Measurements from ENCODE around the gene QRICH1. TPM values are rescaled to one million over a fixed set of nuclear protein-coding genes. Genes with fewer than 3 reads are reported as not detected.

The QRICH1 gene
- total RNA-seq, 1 experiment from 2014 or later = 123 TPM

GRCh38 chr3:49021213-49021812, 72.6 kb downstream of the QRICH1 start (continued):
- TF ChIP-seq TEAD4 (CRISPR knock-in tag; IDR thresholded peaks at IDR 0.05) (no peak), ESRRA (CRISPR knock-in tag; IDR thresholded peaks at IDR 0.05; ENCODE audit: borderline replicate concordance) (no peak), CREB1 (CRISPR knock-in tag; IDR thresholded peaks at IDR 0.05) (no peak), CBFB (CRISPR knock-in tag; IDR thresholded peaks at IDR 0.05; ENCODE audit: low read depth) (no peak), KAT7 (CRISPR knock-in tag; IDR thresholded peaks at IDR 0.05; ENCODE audit: borderline replicate concordance) (no peak), NFE2L1 (CRISPR knock-in tag; IDR thresholded peaks at IDR 0.05) (0 out of 2 replicates have a peak, but pooled peaks have one; percentile 57), ZNF423 (CRISPR knock-in tag; IDR thresholded peaks at IDR 0.05) (no peak), ZNF263 (CRISPR knock-in tag; IDR thresholded peaks at IDR 0.05; ENCODE audit: low read depth) (no peak), CTCF (IDR thresholded peaks at IDR 0.05) (no peak), ERG (CRISPR knock-in tag; IDR thresholded peaks at IDR 0.05) (no peak), E2F1 (CRISPR knock-in tag; IDR thresholded peaks at IDR 0.05) (peak; percentile 75; the same call in 1 of the 2 replicates), GABPB1 (CRISPR knock-in tag; IDR thresholded peaks at IDR 0.05) (no peak), HMGA2 (CRISPR knock-in tag; IDR thresholded peaks at IDR 0.05) (no peak), SP1 (CRISPR knock-in tag; conservative IDR thresholded peaks at IDR 0.05) (peak; percentile 86), PRRX2 (CRISPR knock-in tag; IDR thresholded peaks at IDR 0.05) (peak; percentile 69; the same call in 1 of the 2 replicates), GRHL2 (CRISPR knock-in tag; IDR thresholded peaks at IDR 0.05; ENCODE audit: insufficient replicate concordance, severe bottlenecking) (no peak), ARID4B (CRISPR knock-in tag; IDR thresholded peaks at IDR 0.05; ENCODE audit: borderline replicate concordance) (no peak; the same call in 1 of the 2 replicates)
- TF ChIP-seq, protein P1, sequence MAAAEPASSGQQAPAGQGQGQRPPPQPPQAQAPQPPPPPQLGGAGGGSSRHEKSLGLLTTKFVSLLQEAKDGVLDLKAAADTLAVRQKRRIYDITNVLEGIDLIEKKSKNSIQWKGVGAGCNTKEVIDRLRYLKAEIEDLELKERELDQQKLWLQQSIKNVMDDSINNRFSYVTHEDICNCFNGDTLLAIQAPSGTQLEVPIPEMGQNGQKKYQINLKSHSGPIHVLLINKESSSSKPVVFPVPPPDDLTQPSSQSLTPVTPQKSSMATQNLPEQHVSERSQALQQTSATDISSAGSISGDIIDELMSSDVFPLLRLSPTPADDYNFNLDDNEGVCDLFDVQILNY (CRISPR knock-in tag; IDR thresholded peaks at IDR 0.05) = no peak; the same call in 1 of the 2 replicates
- TF ChIP-seq, protein P2, sequence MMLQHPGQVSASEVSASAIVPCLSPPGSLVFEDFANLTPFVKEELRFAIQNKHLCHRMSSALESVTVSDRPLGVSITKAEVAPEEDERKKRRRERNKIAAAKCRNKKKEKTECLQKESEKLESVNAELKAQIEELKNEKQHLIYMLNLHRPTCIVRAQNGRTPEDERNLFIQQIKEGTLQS (CRISPR knock-in tag; conservative IDR thresholded peaks at IDR 0.05) = no peak
- TF ChIP-seq, protein P3, sequence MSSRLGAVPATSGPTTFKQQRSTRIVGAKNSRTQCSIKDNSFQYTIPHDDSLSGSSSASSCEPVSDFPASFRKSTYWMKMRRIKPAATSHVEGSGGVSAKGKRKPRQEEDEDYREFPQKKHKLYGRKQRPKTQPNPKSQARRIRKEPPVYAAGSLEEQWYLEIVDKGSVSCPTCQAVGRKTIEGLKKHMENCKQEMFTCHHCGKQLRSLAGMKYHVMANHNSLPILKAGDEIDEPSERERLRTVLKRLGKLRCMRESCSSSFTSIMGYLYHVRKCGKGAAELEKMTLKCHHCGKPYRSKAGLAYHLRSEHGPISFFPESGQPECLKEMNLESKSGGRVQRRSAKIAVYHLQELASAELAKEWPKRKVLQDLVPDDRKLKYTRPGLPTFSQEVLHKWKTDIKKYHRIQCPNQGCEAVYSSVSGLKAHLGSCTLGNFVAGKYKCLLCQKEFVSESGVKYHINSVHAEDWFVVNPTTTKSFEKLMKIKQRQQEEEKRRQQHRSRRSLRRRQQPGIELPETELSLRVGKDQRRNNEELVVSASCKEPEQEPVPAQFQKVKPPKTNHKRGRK (CRISPR knock-in tag; IDR thresholded peaks at IDR 0.05; ENCODE audit: borderline replicate concordance) = no peak

All from WTC11 (cell line).